ENCODE data around the gene WNT5B.

The WNT5B gene

DNA sequence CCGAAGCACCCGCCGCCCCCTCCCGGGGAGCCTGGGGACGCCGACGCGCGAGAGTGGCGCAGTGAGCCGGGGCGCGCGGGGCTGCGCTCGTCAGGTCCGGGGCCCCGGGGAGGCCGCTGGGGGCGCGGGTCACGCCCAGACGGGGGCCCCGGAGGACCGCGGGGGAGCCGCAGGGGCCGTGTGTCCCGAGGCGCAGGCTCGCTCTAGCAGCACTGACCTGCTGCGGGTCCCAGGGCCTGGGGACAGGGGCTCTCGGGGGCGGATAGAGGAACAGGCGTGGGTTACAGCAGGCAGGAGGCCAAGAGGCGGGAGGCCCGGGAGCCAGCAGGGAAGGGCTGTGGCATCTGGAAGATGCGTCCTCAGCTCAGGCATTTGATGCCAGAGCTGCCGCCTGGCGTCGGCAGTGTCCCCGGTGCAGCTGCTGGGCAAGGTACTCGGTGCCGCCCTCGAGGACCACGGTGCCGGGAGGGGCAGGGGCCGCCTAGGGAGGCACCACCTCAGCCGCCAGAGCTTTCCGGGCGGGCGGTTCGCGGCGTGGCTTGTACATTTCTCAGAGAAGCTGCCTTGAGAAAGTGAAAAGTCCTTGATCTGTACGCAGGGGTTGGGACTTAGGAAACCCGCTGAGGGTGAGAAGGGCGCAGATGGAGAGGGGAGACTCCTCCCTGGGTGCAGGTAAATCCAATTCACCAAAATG is 1.2 kb downstream of the WNT5B start:
- no peak for DNase-seq (ENCODE audit: low read depth in 2 of 2)

DNA sequence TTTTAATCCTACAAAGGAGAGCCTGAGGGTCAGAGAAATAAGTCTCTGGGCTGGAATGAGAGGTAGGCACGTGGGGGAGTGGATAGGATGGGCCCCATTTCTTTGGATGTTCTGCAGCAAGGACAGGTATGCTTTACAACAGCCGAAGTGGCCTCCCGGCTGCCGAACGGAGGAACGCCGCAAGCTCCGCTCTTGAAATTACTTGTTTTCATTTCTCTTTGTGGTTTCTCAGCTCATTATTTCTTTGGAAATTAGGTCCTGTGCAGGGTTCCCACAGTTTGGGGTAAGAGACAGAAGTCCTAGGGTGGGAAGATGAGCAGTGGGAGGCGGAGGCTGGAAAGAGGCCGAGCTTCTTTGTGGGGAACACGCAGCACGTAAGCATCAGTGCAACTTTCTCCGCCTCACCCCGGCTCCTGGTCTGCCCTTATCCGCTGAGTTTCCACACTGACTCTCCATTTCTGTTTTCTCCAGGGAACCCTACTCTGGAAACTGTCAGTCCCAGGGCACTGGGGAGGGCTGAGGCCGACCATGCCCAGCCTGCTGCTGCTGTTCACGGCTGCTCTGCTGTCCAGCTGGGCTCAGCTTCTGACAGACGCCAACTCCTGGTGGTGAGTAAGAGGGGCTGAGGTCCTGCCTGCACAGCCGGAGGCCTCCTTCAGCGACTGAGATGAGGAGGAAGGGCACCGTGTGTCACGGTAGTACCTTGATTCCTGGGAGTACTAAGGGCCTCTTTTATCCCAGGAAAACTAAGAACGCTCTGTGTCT is 2.0 kb downstream of the WNT5B start:
- no peak for DNase-seq (ENCODE audit: low read depth in 2 of 2)

GRCh38 chr12:1632702-1633101 is 3.7 kb downstream of the WNT5B start:
- no peak for DNase-seq (ENCODE audit: low read depth in 2 of 2)

DNA sequence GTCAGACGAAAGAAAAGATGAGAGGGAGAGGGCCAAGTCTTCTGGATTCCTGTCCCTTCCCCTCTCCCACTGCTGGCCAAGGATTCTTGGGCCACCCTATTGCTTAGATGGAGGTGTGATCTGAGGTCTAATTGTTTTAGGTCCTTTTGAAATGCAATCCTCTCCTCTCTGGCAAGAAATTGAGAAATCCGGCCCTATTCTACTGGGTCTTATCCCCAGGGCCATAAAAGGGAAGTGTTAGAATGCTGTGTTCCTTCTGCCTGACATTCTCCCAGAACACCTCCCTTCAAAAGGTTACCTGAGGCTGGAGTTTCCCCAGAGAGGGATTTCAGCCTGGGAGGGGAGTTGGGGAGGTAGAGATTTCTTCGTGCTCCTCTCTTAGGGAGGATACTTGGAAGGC is 4.4 kb downstream of the WNT5B start:
- no peak for DNase-seq (ENCODE audit: low read depth in 2 of 2)

- no peak for DNase-seq (ENCODE audit: low read depth in 2 of 2)
Measured at GRCh38 chr12:1634149-1634548, 5.1 kb downstream of the WNT5B start.

DNA sequence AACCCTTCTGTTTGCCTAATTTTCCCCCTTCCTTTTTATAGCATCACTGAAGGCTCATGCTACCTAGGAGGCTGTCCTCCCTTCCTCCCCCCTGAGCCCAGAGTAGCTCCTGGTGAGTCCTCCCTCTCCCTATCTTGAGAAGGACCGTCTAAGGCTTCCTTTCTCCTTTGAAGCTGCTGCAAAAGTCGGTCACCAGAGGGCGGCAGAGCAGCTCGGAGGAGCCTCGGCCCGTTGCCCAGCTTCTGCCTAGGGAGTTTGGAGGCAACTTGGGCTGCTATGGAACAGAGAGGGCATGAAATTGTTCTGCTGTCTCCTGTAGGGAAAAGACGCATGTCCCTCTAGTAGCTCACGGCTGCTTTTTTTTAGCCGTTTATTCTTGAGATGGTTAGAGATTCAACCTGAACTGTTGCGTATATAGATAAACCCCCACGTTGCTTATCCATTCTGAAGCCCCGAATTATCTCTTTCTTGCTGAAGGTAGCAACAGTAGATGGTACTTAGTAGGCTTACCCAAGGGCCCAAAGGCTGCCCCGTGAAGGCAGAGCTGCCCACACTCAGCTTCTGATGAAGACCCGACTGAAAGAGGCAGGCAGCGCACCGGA is 5.7 kb downstream of the WNT5B start:
- peak; percentile 10 to 35 for DNase-seq (ENCODE audit: low read depth in 2 of 2)

GRCh38 chr12:1635301-1636095 is 6.5 kb downstream of the WNT5B start:
- no peak for DNase-seq (ENCODE audit: low read depth in 2 of 2)

DNA sequence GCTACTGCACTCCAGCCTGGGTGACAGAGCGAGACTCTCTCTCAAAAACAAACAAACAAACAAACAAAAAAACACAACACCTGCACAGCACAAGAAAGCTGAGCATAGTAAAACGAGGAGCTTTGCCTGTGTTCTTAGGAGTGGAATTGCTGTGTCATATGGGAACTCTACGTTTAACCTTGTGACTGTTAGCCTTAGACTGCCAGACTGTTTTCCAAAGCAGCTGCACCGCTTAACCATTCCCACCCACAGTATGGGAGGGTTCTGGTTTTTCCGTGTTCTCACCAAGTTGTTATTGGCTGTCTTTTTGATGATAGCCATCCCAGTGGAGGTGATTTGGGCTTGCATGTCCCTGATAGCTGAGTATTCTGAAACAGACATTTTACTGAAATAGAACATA is 9.2 kb downstream of the WNT5B start:
- DNase-seq (ENCODE audit: low read depth in 2 of 2) = no peak

DNA sequence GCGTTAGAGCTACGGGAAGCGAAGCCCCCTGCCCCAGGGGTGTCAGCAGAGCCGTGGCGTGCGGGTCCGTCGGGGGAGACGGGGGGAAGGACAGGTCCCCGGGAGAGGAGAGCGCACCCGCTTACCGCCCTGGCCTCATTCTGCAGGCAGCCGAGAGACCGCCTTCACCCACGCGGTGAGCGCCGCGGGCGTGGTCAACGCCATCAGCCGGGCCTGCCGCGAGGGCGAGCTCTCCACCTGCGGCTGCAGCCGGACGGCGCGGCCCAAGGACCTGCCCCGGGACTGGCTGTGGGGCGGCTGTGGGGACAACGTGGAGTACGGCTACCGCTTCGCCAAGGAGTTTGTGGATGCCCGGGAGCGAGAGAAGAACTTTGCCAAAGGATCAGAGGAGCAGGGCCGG is 10.5 kb downstream of the WNT5B start:
- DNase-seq (ENCODE audit: low read depth in 2 of 2) = no peak

DNA sequence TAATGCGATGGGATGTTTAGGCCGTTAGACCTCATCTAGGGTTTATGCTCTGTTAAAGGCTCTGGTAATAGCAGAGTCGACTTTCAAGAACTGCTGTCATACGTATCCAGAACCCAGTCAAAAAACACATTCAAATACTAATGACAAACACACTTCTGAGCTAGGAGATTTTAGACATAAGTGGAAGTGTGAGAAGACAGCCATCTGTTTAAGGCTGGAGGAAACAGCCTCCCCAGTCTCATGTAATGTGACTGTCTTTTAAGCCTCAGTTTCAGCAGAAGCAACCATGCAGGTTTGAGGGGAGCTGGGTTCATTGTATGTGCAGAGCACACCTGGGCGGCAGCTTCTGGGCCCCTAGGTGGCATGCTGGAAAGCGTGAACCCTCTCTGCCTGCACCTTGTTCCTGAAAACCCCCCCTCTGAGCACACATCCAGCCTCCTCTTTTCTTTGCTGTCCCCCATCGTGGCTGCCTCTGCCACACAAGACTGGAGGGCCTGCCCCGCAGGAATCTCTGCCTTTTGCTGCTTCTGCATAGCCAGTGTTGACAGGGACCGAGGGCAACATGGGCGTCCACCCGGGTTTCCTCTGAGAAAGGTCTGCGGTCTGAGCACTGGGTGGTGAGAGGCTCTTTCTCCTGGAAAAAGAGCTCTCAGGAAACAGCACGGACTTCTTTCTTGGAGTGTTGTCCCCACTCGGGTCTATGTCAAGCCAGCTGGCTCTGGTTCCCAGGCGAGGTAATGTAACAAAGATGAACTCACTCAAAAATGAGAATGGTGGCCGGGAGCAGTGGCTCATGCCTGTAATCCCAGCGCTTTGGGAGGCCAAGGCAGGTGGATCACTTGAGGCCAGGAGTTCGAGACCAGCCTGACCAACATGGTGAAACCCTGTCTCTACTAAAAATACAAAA is 11.6 kb downstream of the WNT5B start:
- DNase-seq (ENCODE audit: low read depth in 2 of 2) = no peak

- no peak for DNase-seq (ENCODE audit: low read depth in 2 of 2)
Measured at GRCh38 chr12:1642513-1642912, 13.5 kb downstream of the WNT5B start.

DNA sequence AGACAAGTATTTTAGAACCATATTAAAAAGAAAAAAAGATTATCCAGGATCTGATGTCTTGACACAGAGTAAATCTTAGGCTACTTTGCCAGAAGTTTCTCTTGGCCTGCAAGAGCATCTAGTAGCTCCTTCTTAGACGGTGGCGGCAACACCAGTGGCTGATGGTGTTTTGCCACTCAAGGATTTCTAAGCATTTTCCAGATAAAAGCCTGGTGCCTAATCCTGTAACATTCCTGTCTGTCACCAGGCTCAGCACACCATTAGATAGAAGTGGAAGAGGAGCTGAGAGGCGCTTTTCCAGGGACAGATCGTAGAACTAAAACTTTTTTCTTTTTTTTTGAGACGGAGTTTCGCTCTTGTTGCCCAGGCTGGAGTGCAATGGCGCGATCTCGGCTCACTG is 14.0 kb downstream of the WNT5B start:
- no peak for DNase-seq (ENCODE audit: low read depth in 2 of 2)

- DNase-seq (ENCODE audit: low read depth in 2 of 2) = no peak
Measured at GRCh38 chr12:1643905-1644533, 15.0 kb downstream of the WNT5B start.

DNA sequence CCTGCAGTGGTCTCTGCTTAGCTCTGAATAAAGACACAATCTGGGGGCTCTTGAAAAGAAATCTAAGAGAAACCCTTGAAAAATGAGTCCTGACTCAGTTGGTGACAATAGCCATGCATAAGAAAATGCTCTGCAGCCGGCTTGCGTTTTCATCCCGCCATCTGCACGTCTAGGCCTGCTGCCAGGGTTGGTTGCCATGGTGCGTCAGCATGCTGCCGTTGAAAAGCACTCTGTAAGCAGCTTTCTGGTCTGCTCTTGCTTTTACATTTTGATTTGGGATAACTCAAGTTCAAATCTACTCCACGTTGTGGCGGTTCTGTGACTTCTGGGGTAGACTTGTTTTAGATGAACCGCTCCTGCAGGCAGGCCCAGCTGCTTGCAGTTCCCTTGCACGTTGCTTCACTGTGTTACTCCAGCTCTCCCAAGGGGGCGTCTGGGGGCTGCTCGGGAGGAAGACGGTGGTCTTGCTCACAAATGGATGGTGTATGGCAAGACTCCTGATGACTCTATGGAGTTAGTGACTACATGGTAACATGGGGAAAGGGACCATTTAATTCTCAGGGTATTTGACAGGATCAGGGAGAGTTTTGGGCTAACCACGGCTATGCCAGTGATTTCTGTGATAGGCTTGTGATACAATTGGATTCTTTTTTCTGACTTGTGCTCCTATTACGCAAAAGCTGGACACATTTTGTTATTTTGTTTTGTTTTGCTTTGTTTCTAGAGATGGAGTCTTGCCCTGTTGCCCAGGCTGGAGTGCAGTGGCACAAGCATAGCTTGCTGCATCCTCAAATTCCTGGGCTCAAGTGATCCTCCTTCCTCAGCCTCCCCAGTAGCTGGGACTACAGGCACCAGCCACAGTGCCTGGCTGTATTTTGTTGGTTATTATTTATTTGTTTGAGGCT is 15.8 kb downstream of the WNT5B start:
- no peak for DNase-seq (ENCODE audit: low read depth in 2 of 2)

DNA sequence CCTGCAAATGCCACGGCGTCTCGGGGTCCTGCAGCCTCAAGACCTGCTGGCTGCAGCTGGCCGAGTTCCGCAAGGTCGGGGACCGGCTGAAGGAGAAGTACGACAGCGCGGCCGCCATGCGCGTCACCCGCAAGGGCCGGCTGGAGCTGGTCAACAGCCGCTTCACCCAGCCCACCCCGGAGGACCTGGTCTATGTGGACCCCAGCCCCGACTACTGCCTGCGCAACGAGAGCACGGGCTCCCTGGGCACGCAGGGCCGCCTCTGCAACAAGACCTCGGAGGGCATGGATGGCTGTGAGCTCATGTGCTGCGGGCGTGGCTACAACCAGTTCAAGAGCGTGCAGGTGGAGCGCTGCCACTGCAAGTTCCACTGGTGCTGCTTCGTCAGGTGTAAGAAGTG is 16.8 kb downstream of the WNT5B start:
- DNase-seq (ENCODE audit: low read depth in 2 of 2) = no peak

- DNase-seq (ENCODE audit: low read depth in 2 of 2) = no peak
Measured at GRCh38 chr12:1646569-1647284, 17.7 kb downstream of the WNT5B start.

- no peak for DNase-seq (ENCODE audit: low read depth in 2 of 2)
Measured at GRCh38 chr12:1647285-1647669, 18.2 kb downstream of the WNT5B start.

DNA sequence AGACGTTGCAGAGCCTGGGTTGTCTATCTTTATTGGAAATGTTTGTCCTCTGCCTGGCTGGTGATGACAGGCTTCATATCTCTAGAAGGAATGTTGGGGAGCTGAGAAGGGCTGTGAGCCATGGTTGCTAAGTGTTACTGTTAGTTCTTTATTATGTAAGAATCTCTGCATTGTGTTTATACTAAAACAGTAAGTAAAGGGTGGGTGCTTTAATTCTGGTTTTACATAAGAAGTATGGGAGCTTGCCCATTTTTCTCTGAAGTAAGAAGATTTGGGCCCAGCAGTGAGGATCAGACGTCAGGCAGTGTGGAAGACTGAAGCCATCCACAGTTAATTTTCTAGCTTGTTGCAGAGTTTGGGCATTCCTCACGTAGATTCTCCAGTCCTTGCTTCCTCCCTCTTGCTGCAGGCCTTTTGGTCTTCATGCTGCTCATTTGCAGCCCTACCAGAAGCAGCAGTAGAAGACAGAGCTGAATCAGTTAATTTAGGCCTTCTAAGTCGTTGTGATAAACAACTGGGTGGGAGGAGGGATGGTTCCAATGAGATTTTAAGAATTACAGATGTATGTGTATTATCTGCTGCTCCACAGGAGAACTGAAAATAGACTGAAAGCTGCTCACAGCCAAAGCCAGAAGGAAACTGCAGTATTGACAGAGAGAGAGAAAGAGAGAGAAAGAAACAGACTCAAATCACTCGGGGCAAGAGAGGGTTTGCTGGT is 21.4 kb downstream of the WNT5B start:
- no peak for DNase-seq (ENCODE audit: low read depth in 2 of 2)

Measured in stimulated activated CD8-positive, alpha-beta memory T cell treated with anti-CD3 and anti-CD28 coated beads, Interleukin-7, amount 100 ng/mL, for 4 hours (primary cell).